ENCODE results near the gene ADM5.

The ADM5 gene

DNA sequence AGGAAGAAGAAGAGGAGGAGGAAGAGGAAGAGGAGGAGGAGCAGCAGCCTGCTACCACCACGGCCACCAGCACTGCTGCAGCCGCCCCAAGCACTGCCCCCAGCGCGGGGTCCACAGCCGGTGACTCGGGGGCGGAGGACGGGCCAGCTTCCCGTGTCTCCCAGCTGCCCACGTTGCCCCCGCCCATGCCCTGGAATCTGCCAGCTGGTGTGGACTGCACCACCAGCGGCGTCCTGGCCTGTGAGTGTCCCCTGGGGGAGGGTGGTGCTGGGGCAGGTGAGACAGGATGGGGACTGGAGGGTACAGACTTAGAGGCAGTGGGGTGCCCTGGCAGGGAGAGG, 36.0 kb upstream of the ADM5 start:
- TF ChIP-seq, protein P1, sequence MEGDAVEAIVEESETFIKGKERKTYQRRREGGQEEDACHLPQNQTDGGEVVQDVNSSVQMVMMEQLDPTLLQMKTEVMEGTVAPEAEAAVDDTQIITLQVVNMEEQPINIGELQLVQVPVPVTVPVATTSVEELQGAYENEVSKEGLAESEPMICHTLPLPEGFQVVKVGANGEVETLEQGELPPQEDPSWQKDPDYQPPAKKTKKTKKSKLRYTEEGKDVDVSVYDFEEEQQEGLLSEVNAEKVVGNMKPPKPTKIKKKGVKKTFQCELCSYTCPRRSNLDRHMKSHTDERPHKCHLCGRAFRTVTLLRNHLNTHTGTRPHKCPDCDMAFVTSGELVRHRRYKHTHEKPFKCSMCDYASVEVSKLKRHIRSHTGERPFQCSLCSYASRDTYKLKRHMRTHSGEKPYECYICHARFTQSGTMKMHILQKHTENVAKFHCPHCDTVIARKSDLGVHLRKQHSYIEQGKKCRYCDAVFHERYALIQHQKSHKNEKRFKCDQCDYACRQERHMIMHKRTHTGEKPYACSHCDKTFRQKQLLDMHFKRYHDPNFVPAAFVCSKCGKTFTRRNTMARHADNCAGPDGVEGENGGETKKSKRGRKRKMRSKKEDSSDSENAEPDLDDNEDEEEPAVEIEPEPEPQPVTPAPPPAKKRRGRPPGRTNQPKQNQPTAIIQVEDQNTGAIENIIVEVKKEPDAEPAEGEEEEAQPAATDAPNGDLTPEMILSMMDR (conservative IDR thresholded peaks at IDR 0.05; ENCODE audit: low read depth, low read length) = no peak
- no peak for DNase-seq (ENCODE audit: low read depth)
- no peak overlapping the region for H3K4me3 ChIP-seq (ENCODE audit: low read depth, low read length)

DNA sequence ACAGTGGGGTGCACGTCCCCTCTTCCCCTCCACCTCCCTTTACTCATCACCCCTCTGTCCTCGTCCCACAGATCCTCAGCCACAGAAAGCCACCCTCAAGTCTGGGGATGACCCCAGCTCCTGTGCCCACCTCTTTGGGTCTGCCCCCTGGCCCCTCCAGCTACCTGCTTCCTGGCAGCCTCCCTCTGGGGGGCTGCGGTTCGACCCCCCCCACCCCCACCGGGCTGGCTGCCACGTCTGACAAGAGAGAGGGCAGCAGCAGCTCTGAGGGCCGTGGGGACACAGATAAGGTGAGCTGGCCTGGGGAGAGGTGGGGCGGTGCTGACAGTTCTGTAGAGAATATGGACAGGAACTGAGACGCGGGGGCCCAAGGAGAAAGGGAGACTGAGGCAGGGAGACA, 34.8 kb upstream of the ADM5 start:
- no peak overlapping the region for H3K4me3 ChIP-seq (ENCODE audit: low read depth, low read length)
- TF ChIP-seq, protein P1 (conservative IDR thresholded peaks at IDR 0.05; ENCODE audit: low read depth, low read length) = no peak
- DNase-seq (ENCODE audit: low read depth) = no peak

DNA sequence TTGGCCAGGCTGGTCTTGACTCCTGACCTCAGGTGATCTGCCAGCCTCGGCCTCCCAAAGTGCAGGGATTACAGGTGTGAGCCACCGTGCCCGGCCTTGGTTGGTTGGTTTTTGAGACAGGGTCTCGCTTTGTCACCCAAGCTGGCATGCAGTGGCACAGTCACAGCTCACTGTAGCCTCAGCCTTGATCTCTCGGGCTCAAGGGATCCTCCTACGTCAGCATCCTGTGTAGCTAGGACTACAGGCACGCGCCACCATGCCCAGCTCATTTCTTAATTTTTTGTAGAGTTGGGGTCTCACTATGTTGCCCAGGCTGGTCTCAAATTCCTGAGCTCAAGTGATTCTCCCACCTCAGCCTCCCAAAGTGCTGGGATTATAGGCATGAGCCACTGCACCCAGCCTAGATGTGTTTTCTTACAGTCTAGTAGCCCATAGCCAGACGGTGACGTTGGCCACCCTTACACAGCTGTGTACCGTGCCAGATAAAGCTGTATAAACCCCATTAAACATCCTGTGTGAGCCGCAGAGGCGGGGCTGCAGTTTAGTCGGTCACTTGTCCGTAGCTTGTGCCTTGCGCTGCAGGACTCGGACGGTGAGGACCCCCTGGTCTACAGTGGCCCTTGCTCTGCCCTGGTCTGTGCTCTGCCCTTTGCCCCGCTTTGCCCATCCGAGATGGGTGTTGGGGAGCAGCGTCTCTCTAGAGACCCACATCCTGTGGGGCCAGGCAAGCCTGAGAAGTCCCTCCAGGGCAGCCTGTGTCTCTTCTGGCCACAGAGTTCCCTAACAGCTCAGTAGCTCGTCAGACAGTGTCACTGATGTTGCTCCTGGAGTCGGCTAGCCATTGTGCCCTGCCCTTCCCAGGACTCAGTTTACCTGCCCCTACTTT, 33.6 kb upstream of the ADM5 start:
- DNase-seq (ENCODE audit: low read depth) = no peak
- TF ChIP-seq, protein P1 (conservative IDR thresholded peaks at IDR 0.05; ENCODE audit: low read depth, low read length) = no peak
- no peak overlapping the region for H3K4me3 ChIP-seq (ENCODE audit: low read depth, low read length)

DNA sequence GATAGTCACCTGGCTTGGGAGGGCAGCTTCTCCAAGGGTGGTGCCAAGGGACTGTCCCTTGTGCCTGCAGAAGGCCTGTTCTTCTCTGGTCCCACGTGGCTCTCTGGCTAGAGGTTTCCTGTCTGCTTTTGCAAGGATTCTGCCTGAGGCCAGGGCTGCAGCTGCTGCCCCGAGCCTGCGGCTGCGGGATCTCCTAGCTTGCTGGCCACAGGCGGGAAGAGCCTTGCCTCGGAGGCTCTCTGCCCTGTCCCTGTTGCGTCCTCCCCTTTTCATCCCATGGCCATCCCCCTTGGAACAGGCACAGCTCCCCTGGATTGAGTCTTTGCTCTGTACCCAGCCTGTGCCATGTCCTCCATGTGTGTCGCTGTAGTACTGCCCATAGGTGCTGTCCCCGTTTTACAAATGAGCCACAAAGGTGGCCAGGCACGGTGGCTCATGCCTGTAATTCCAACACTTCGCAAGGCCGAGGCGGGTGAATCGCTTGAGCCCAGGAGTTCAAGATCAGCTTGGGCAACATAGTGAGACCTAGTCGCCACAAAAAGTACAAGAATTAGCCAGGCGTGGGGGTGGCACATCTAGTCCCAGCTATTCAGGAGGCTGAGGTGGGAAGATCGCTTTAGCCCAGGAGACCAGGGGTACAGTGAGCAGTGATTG, 32.8 kb upstream of the ADM5 start:
- H3K4me3 ChIP-seq (ENCODE audit: low read depth, low read length) = no peak overlapping the region
- DNase-seq (ENCODE audit: low read depth) = no peak
- TF ChIP-seq, protein P1 (conservative IDR thresholded peaks at IDR 0.05; ENCODE audit: low read depth, low read length) = no peak

DNA sequence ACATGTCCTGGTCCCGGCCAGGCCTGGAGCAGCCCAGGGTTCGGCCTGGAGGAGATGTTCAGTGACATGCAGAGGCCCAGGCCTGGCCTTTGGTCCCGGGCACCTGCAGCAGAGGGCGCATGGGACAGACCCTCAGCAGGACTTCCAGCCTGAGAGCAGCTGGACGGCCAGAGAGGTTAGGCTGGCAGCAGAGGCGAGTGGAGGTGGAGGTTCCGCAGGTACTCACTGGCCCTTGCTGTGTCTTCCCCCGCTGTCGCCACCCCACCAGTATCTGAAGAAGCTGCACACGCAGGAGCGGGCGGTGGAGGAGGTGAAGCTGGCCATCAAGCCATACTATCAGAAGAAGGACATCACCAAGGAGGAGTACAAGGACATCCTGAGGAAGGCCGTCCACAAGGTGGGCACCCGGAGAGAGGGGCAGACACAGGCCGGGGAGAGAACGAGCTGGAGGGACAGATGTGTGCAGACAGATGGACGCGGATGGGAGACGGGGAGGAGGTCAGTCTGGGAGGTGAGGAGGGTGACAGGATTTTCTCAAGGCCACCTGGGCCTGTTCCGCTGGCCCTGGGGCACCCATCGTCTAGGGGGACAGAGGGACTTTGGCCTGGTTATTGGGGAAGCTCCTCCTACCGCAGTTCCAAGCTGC, 31.8 kb upstream of the ADM5 start:
- no peak overlapping the region for H3K4me3 ChIP-seq (ENCODE audit: low read depth, low read length)
- TF ChIP-seq, protein P1 (conservative IDR thresholded peaks at IDR 0.05; ENCODE audit: low read depth, low read length) = no peak
- no peak for DNase-seq (ENCODE audit: low read depth)

DNA sequence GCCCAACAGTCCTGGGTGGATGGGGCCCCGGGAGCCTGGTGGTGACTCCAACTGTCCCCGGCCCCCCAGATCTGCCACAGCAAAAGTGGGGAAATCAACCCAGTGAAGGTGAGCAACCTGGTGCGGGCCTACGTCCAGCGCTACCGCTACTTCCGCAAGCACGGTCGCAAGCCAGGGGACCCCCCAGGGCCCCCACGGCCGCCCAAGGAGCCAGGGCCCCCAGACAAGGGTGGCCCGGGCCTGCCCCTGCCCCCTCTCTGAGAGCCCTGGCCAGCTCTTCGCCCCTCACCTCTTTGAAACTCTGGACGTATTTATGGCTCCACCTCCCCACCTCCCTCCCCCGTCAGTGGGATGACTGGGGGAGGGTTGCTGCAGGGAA, 31.3 kb upstream of the ADM5 start:
- DNase-seq (ENCODE audit: low read depth) = no peak
- no peak overlapping the region for H3K4me3 ChIP-seq (ENCODE audit: low read depth, low read length)
- TF ChIP-seq, protein P1 (conservative IDR thresholded peaks at IDR 0.05; ENCODE audit: low read depth, low read length) = no peak
